ENCODE results near the gene TMOD2. TPM values are rescaled to one million over a fixed set of nuclear protein-coding genes. Genes with fewer than 3 reads are reported as not detected.

The TMOD2 gene
- total and polyA plus RNA-seq, 2 donors: 4.8 to 5.7 TPM

DNA sequence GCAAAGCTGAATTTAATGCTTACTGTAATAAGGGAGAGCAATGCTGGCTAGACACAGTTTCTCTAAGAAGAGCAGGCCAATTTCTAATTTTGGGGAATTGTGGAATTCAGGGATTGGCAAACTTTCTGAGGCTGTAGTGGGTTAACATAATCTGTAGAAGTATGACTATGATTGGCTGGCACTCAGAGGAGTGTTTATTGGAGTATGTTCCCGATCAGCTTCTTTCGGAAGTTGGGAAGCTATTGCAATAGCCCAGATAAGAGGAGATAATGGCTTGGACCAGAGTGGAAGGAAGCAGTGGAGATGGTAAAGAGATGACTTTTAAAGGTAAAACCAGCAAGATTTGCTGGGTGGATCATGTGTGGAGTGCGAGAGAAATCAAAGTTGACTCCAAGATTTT, 97.4 kb downstream of the TMOD2 start:
- H3K4me3 ChIP-seq (ENCODE audit: low read length in 2 of 2): no peak overlapping the region
- WGBS: 99% methylated on average over 3 of the region's 3 CpGs
- no peaks in the 10 kb centered on the region for H3K9me3 ChIP-seq (ENCODE audit: control insufficient read depth in 2 of 2, insufficient read depth in 1 of 2, low read length in 1 of 2)
- peaks cover 6 to 7% of the 10 kb centered on the region in 2 donors for H3K4me1 ChIP-seq (ENCODE audit: control insufficient read depth in 2 of 2, insufficient read depth in 2 of 2, low read length in 2 of 2)
- H3K27me3 ChIP-seq (ENCODE audit: control insufficient read depth in 2 of 2, insufficient read depth in 1 of 2, low read length in 1 of 2): no peaks in the 10 kb centered on the region
- DNase-seq (ENCODE audit: low read depth in 6 of 9, low spot score in 9 of 9): no peak
- H3K36me3 ChIP-seq (ENCODE audit: control insufficient read depth in 2 of 2, insufficient read depth in 2 of 2, low read length in 1 of 2): no peaks in the 10 kb centered on the region
- H3K27ac ChIP-seq (ENCODE audit: low read depth in 1 of 2, low read length in 1 of 2): no peak overlapping the region

DNA sequence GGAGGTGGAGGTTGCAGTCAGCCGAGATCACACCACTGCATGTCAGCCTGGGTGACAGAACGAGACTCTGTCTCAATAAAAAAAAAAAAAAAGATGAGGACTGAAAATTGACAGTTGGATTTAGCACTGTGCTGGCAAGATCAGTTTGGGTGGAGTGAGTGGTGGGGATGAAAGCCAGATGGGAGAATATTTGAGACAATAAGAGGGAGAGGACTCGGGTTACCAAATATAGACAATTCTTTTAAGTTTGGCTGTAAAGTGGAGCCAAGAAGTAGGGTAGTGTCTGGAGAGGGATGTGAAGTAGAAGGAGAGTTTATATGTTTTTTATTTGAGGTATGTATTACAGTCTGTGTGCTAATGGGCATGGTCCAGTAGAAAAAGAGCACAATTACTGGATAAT, 98.5 kb downstream of the TMOD2 start:
- 98% methylated on average over 3 of the region's 3 CpGs for WGBS

DNA sequence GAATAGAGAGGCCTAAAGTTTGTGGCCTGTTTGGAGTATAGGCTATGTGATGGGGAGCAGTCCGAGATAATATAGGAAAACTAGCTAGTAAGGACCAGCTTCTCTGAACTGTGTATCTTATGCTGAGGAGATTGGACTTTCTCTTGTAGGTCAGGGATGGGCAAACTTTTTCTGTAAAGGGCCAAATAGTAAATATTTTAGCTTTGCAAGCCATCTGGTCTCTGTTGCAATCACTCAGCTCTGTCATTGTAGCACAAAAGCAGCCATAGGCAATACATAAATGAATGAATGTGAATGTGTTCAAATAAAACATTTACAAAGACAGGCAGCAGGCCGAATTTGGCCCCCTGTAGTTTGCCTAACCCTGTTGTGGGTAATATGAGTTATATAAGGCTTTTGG, 102.6 kb downstream of the TMOD2 start:
- no peak overlapping the region for H3K27ac ChIP-seq (ENCODE audit: low read depth in 1 of 2, low read length in 1 of 2)
- H3K27me3 ChIP-seq (ENCODE audit: control insufficient read depth in 2 of 2, insufficient read depth in 1 of 2, low read length in 1 of 2): no peaks in the 10 kb centered on the region
- H3K4me3 ChIP-seq (ENCODE audit: low read length in 2 of 2): no peak overlapping the region
- 98% methylated on average over 2 of the region's 2 CpGs for WGBS
- no peaks in the 10 kb centered on the region for H3K9me3 ChIP-seq (ENCODE audit: control insufficient read depth in 2 of 2, insufficient read depth in 1 of 2, low read length in 1 of 2)
- H3K36me3 ChIP-seq (ENCODE audit: control insufficient read depth in 2 of 2, insufficient read depth in 2 of 2, low read length in 1 of 2): no peaks in the 10 kb centered on the region
- no peak for DNase-seq (ENCODE audit: low read depth in 6 of 9, low spot score in 9 of 9)
- H3K4me1 ChIP-seq (ENCODE audit: control insufficient read depth in 2 of 2, insufficient read depth in 2 of 2, low read length in 2 of 2): no peaks in the 10 kb centered on the region

More for the DNA sequence above, 98.5 kb downstream of the TMOD2 start:
- Histone ChIP-seq H3K27me3 (ENCODE audit: control insufficient read depth in 2 of 2, insufficient read depth in 1 of 2, low read length in 1 of 2) (no peaks in the 10 kb centered on the region), H3K36me3 (ENCODE audit: control insufficient read depth in 2 of 2, insufficient read depth in 2 of 2, low read length in 1 of 2) (no peaks in the 10 kb centered on the region), H3K4me1 (ENCODE audit: control insufficient read depth in 2 of 2, insufficient read depth in 2 of 2, low read length in 2 of 2) (peaks cover 6 to 7% of the 10 kb centered on the region in 2 donors), H3K27ac (ENCODE audit: low read depth in 1 of 2, low read length in 1 of 2) (no peak overlapping the region), H3K4me3 (ENCODE audit: low read length in 2 of 2) (no peak overlapping the region), H3K9me3 (ENCODE audit: control insufficient read depth in 2 of 2, insufficient read depth in 1 of 2, low read length in 1 of 2) (no peaks in the 10 kb centered on the region)
- no peak for DNase-seq (ENCODE audit: low read depth in 6 of 9, low spot score in 9 of 9)

DNA sequence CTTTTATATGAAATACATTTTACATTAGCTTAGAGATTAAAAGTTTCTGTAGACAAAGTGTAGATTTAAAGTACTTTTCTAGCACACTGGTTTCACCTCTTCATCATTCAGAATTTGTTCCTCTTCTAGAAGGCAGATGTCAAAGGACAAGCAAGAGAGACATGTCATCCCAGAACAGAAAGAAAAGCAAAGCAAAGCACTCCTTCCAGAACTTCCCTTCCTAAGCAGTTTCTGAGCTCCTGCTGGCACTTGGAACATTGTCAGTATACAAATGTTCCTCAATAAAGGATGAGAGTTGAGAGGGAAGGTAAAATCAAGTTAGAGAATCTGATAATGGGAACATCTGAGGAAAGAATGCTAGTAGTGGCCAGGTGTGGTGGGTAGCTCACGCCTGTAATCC, 104.2 kb downstream of the TMOD2 start:
- WGBS: 97% methylated on average over 1 of the region's 1 CpG
- H3K4me1 ChIP-seq (ENCODE audit: control insufficient read depth in 2 of 2, insufficient read depth in 2 of 2, low read length in 2 of 2): no peaks in the 10 kb centered on the region

DNA sequence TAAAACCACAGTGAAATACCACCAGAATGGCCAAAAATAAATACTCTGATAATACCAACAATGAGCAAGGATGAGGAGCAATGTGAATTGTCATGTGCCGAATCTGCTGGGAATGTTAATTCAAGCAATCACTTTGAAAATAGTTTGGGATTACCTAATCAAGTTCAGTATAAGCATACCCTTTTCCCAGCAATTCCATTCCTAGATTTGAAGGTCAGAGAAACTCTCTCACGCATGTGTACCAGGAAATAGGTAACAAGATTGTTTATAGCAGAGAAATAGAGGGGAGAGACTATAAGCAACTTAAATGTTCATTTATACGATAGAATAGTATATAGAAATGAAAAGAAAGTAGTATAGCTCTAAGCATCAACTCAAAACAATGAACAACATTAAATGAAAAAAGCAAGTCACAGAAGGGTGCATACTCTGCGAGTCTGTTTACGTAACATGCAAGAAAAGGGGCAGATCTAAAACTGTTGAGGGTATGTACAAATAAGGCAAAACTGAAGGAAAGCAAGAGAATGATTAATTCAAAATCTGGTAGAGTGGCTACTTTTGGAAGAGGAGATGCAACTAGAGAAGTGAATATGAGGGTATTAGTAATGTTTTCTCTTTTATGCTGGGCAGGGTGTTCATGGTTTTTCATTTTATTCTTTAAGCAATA, 105.5 kb downstream of the TMOD2 start:
- no peaks in the 10 kb centered on the region for H3K27me3 ChIP-seq (ENCODE audit: control insufficient read depth in 2 of 2, insufficient read depth in 1 of 2, low read length in 1 of 2)
- no peaks in the 10 kb centered on the region for H3K9me3 ChIP-seq (ENCODE audit: control insufficient read depth in 2 of 2, insufficient read depth in 1 of 2, low read length in 1 of 2)
- H3K4me1 ChIP-seq (ENCODE audit: control insufficient read depth in 2 of 2, insufficient read depth in 2 of 2, low read length in 2 of 2): peaks cover 0 to 4% of the 10 kb centered on the region in 2 donors
- no peak overlapping the region for H3K4me3 ChIP-seq (ENCODE audit: low read length in 2 of 2)
- WGBS: 96% methylated on average over 5 of the region's 5 CpGs
- DNase-seq (ENCODE audit: low read depth in 6 of 9, low spot score in 9 of 9): no peak
- H3K27ac ChIP-seq (ENCODE audit: low read depth in 1 of 2, low read length in 1 of 2): no peak overlapping the region
- H3K36me3 ChIP-seq (ENCODE audit: control insufficient read depth in 2 of 2, insufficient read depth in 2 of 2, low read length in 1 of 2): no peaks in the 10 kb centered on the region

More for the DNA sequence above, 104.2 kb downstream of the TMOD2 start:
- Histone ChIP-seq H3K9me3 (ENCODE audit: control insufficient read depth in 2 of 2, insufficient read depth in 1 of 2, low read length in 1 of 2) (no peaks in the 10 kb centered on the region), H3K27ac (ENCODE audit: low read depth in 1 of 2, low read length in 1 of 2) (no peak overlapping the region), H3K4me3 (ENCODE audit: low read length in 2 of 2) (no peak overlapping the region), H3K36me3 (ENCODE audit: control insufficient read depth in 2 of 2, insufficient read depth in 2 of 2, low read length in 1 of 2) (no peaks in the 10 kb centered on the region), H3K27me3 (ENCODE audit: control insufficient read depth in 2 of 2, insufficient read depth in 1 of 2, low read length in 1 of 2) (no peaks in the 10 kb centered on the region)
- DNase-seq (ENCODE audit: low read depth in 6 of 9, low spot score in 9 of 9): no peak

DNA sequence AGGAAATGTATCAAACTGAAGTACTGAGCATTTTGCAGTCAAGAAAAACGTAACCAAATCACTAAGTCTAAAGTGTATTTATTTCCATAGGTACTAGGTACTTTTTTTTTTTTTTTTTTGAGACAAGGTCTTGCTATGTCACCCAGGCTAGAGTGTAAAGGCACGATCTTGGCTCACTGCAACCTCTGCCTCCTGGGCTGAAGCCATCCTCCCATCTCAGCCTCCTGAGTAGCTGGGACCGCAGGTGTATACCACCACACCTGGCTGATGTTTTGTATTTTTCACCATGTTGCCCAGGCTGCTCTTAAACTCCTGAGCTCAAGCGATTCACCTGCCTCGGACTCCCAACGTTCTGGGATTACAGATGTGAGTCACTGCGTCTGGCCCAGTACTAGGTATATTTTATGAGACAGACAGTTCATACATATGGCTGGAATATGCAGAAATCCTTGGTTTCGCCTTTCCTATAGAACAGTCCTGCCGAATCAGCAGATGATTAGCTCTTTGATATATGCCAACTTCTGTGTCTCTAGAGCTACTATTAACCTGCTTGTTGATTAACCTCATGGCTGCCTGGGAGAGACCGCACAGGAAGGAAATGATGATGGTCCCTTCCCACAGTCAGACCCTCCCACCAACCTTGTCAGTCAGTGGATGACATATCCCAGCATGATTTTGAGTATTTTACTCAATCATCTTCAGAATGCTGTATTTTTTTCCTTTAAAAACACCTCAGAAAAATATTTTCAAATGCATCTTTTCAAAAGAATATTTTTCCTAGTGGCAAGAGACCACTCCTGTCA, 110.4 kb downstream of the TMOD2 start:
- Histone ChIP-seq H3K4me3 (ENCODE audit: low read length in 2 of 2) (no peak overlapping the region), H3K27me3 (ENCODE audit: control insufficient read depth in 2 of 2, insufficient read depth in 1 of 2, low read length in 1 of 2) (no peaks in the 10 kb centered on the region), H3K4me1 (ENCODE audit: control insufficient read depth in 2 of 2, insufficient read depth in 2 of 2, low read length in 2 of 2) (peaks cover 0 to 6% of the 10 kb centered on the region in 2 donors), H3K27ac (ENCODE audit: low read depth in 1 of 2, low read length in 1 of 2) (no peak overlapping the region), H3K36me3 (ENCODE audit: control insufficient read depth in 2 of 2, insufficient read depth in 2 of 2, low read length in 1 of 2) (peaks cover 12 to 27% of the 10 kb centered on the region in 2 donors), H3K9me3 (ENCODE audit: control insufficient read depth in 2 of 2, insufficient read depth in 1 of 2, low read length in 1 of 2) (no peaks in the 10 kb centered on the region)
- DNase-seq (ENCODE audit: low read depth in 6 of 9, low spot score in 9 of 9): peak in 4 of 9 donors; percentile 23 to 57 (median 28)
- WGBS: 81% methylated on average over 10 of the region's 10 CpGs

DNA sequence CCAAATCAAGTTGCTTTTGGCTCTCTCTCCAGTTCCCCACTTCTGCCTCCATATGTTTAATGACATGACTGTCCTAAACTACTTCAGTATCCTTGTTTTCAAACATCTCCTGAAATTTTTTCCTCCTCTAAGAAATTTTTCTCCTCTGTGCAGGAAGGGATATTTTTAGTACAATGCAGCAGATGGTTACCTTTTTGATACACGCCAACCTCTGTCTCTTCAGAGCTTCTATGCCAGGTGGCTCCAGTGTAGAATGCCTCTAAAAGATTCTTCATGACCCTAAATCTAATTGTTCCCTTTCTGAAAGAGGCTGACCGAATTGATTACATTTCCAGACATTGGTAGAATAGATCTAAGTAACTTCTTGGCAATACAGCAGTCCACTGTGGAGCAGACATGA, 111.7 kb downstream of the TMOD2 start:
- Histone ChIP-seq H3K27me3 (ENCODE audit: control insufficient read depth in 2 of 2, insufficient read depth in 1 of 2, low read length in 1 of 2) (no peaks in the 10 kb centered on the region), H3K9me3 (ENCODE audit: control insufficient read depth in 2 of 2, insufficient read depth in 1 of 2, low read length in 1 of 2) (no peaks in the 10 kb centered on the region), H3K4me3 (ENCODE audit: low read length in 2 of 2) (no peak overlapping the region), H3K4me1 (ENCODE audit: control insufficient read depth in 2 of 2, insufficient read depth in 2 of 2, low read length in 2 of 2) (peaks cover 0 to 6% of the 10 kb centered on the region in 2 donors), H3K36me3 (ENCODE audit: control insufficient read depth in 2 of 2, insufficient read depth in 2 of 2, low read length in 1 of 2) (peaks cover 16 to 31% of the 10 kb centered on the region in 2 donors), H3K27ac (ENCODE audit: low read depth in 1 of 2, low read length in 1 of 2) (no peak overlapping the region)
- 98% methylated on average over 2 of the region's 2 CpGs for WGBS
- DNase-seq (ENCODE audit: low read depth in 6 of 9, low spot score in 9 of 9): no peak

DNA sequence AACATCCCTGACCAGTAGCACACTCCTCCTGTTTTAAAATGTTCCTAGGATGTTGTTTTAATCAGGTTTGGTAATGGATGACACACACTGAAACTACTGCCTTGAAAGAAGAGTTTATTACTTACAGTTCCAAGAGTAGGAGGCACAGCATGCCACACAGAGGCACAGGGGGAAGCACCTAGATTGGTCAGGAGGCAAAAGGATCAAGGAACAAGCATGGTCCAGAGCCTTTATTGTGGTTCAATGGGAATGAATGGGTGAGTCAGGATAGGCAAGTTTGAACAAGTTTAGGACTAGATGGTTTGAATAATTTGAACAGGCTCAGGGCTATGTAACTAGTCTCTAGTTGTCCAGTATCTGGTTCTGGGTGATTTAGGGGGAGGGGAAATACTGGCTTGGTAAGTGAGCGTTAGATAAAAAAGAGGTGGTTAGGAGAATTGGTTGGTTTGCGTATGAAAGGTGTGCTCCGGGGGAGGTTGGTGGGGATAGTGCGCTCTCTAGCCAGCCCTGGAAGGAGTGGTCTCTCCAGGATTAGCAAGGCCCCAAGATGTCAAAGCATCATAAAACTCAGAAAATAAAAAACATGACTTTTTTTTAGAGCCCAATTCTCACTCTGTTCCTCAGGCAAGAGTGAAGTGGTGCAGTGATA, 113.1 kb downstream of the TMOD2 start:
- Histone ChIP-seq H3K27ac (ENCODE audit: low read depth in 1 of 2, low read length in 1 of 2) (no peak overlapping the region), H3K4me3 (ENCODE audit: low read length in 2 of 2) (no peak overlapping the region), H3K27me3 (ENCODE audit: control insufficient read depth in 2 of 2, insufficient read depth in 1 of 2, low read length in 1 of 2) (no peaks in the 10 kb centered on the region), H3K36me3 (ENCODE audit: control insufficient read depth in 2 of 2, insufficient read depth in 2 of 2, low read length in 1 of 2) (peaks cover 16 to 36% of the 10 kb centered on the region in 2 donors), H3K9me3 (ENCODE audit: control insufficient read depth in 2 of 2, insufficient read depth in 1 of 2, low read length in 1 of 2) (no peaks in the 10 kb centered on the region), H3K4me1 (ENCODE audit: control insufficient read depth in 2 of 2, insufficient read depth in 2 of 2, low read length in 2 of 2) (peaks cover 0 to 6% of the 10 kb centered on the region in 2 donors)
- 99% methylated on average over 4 of the region's 4 CpGs for WGBS
- no peak for DNase-seq (ENCODE audit: low read depth in 6 of 9, low spot score in 9 of 9)

DNA sequence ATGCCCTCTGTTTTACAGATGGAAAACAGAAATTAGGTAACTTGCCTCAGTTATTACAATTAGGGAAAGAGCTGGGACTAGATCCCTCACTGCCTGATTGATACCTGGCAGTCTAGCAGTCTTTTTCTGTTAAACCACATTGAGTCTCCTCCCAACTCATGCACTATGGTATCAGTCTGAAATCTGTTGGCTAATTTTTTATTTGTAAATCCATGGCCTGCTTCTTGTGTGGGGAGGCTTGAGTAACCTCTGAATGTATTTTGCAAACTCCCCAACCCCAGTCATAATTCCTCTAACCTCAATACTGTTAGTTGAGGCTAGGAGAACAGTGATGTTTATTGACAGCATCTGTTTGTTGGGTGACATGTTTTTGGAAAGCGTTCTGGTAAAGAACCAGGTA, 113.9 kb downstream of the TMOD2 start:
- Histone ChIP-seq H3K9me3 (ENCODE audit: control insufficient read depth in 2 of 2, insufficient read depth in 1 of 2, low read length in 1 of 2) (no peaks in the 10 kb centered on the region), H3K27ac (ENCODE audit: low read depth in 1 of 2, low read length in 1 of 2) (no peak overlapping the region), H3K4me1 (ENCODE audit: control insufficient read depth in 2 of 2, insufficient read depth in 2 of 2, low read length in 2 of 2) (peaks cover 0 to 6% of the 10 kb centered on the region in 2 donors), H3K36me3 (ENCODE audit: control insufficient read depth in 2 of 2, insufficient read depth in 2 of 2, low read length in 1 of 2) (peaks cover 17 to 43% of the 10 kb centered on the region in 2 donors), H3K27me3 (ENCODE audit: control insufficient read depth in 2 of 2, insufficient read depth in 1 of 2, low read length in 1 of 2) (no peaks in the 10 kb centered on the region), H3K4me3 (ENCODE audit: low read length in 2 of 2) (no peak overlapping the region)
- no peak for DNase-seq (ENCODE audit: low read depth in 6 of 9, low spot score in 9 of 9)
- WGBS: 96% methylated on average over 1 of the region's 1 CpG
